H1 (cell line): ENCODE data around the gene RELN. TPM values are rescaled to one million over a fixed set of nuclear protein-coding genes. Genes with fewer than 3 reads are reported as not detected.

Source experiments
- CTCF ChIA-PET: fragments of 300-600 bp; sonication (Branson Sonifier 250); formaldehyde crosslinking; loops from one replicate; lab custom pipeline; 2021; ENCODE audit not compliant: partially characterized antibody; lab: Charles Lee
- POLR2A ChIA-PET: fragments of 300-600 bp; sonication (Branson Sonifier 250); formaldehyde crosslinking; loops from one replicate; lab custom pipeline; 2021; ENCODE audit warnings: inconsistent platforms; ENCODE audit not compliant: partially characterized antibody; lab: Charles Lee
- DNase-seq, 2 experiments: peaks; one replicate each; pipeline versions ENCODE4 v3.0.0 to v3.0.0-alpha.2; 2010 to 2022; ENCODE audit warnings: low spot score in 2 of 2, low read depth in 1 of 2, mixed read lengths in 1 of 2
- FAIRE-seq: peaks from 2 replicates; lab custom pipeline; 2011; peaks lifted over from hg19 to GRCh38; lab: Jason Lieb, UNC
- H2AFZ ChIP-seq: 2 replicates; pipeline ENCODE4 v1.8.1; 2012; ENCODE audit warnings: low read length, inconsistent platforms
- H2AK5ac ChIP-seq: 2 replicates; pipeline ENCODE4 v1.6.1; 2013; ENCODE audit warnings: low read depth, low read length
- H2BK120ac ChIP-seq: replicated peaks from 2 replicates; pipeline ENCODE3; 2013; ENCODE audit warnings: low read depth, low read length, inconsistent platforms
- H2BK12ac ChIP-seq: 2 replicates; pipeline ENCODE4 v1.6.1; 2013; ENCODE audit warnings: low read depth, low read length
- H2BK15ac ChIP-seq: 2 replicates; pipeline ENCODE4 v1.6.1; 2013; ENCODE audit warnings: low read length
- H2BK20ac ChIP-seq: 2 replicates; pipeline ENCODE4 v1.6.1; 2013; ENCODE audit warnings: low read length
- H2BK5ac ChIP-seq: 2 replicates; pipeline ENCODE4 v1.6.1; 2013; ENCODE audit warnings: low read depth, low read length
- H3K14ac ChIP-seq: 2 replicates; pipeline ENCODE4 v1.6.1; 2013; ENCODE audit warnings: inconsistent platforms; ENCODE audit not compliant: insufficient read length
- H3K18ac ChIP-seq: 2 replicates; pipeline ENCODE4 v1.6.1; 2013; ENCODE audit warnings: low read length; ENCODE audit errors: extremely low read depth
- H3K23ac ChIP-seq: 2 replicates; pipeline ENCODE4 v1.6.1; 2013; ENCODE audit warnings: inconsistent platforms; ENCODE audit not compliant: insufficient read length
- H3K23me2 ChIP-seq: 2 replicates; pipeline ENCODE4 v1.6.1; 2013; ENCODE audit warnings: low read depth, low read length
- H3K27ac ChIP-seq: 2 replicates; pipeline ENCODE4 v1.6.1; 2011; ENCODE audit warnings: low read depth, low read length, inconsistent platforms
- H3K27me3 ChIP-seq, 4 experiments: replicated peaks in 1 of 4; 1 replicate in 1 of 4; 2 replicates in 3 of 4; pipeline versions ENCODE4 v1.6.1 to v1.8.1; 2011 to 2013; ENCODE audit warnings: low read length in 3 of 4, mild to moderate bottlenecking in 3 of 4, inconsistent platforms in 2 of 4, mixed read lengths in 2 of 4, moderate library complexity in 1 of 4; ENCODE audit not compliant: control insufficient read depth in 3 of 4, insufficient read depth in 3 of 4; ENCODE audit errors: extremely low read depth in 1 of 4
- H3K36me3 ChIP-seq, 4 experiments: 2 replicates each; pipeline versions ENCODE4 v1.6.1 to v1.8.1; 2011 to 2013; ENCODE audit warnings: mild to moderate bottlenecking in 4 of 4, low read length in 3 of 4, moderate library complexity in 2 of 4, control low read depth in 1 of 4, inconsistent platforms in 1 of 4; ENCODE audit not compliant: insufficient read depth in 4 of 4, control insufficient read depth in 2 of 4
- H3K4ac ChIP-seq: replicated peaks from 2 replicates; pipeline ENCODE3; 2013; ENCODE audit warnings: low read length, low read depth, mixed read lengths, inconsistent platforms; ENCODE audit not compliant: insufficient read length
- H3K4me1 ChIP-seq, 4 experiments: replicated peaks in 1 of 4; 1 replicate in 1 of 4; 2 replicates in 3 of 4; pipeline versions ENCODE4 v1.6.1 to v1.8.1; 2011 to 2013; ENCODE audit warnings: low read length in 3 of 4, inconsistent platforms in 2 of 4, mixed read lengths in 1 of 4; ENCODE audit not compliant: insufficient read depth in 4 of 4, control insufficient read depth in 3 of 4
- H3K4me2 ChIP-seq, 2 experiments: 2 replicates each; pipeline versions ENCODE4 v1.6.1 to v1.8.1; 2011 to 2013; ENCODE audit warnings: low read depth in 2 of 2, low read length in 2 of 2, control low read depth in 1 of 2, inconsistent platforms in 1 of 2, mild to moderate bottlenecking in 1 of 2; ENCODE audit not compliant: insufficient read depth in 1 of 2
- H3K4me3 ChIP-seq, 4 experiments: fragments of 200-600, 300-600 bp in 1 of 4; sonication (generic), shearing (Covaris generic), sonication (Bioruptor Twin) in 1 of 4; 2 replicates each; pipeline versions ENCODE4 v1.5.1 to v1.8.1; 2011 to 2016; ENCODE audit warnings: low read length in 4 of 4, low read depth in 3 of 4, control low read depth in 2 of 4, inconsistent platforms in 2 of 4, mild to moderate bottlenecking in 2 of 4, mixed read lengths in 1 of 4, moderate library complexity in 1 of 4; ENCODE audit not compliant: insufficient read depth in 2 of 4; ENCODE audit errors: extremely low read depth in 1 of 4
- H3K56ac ChIP-seq: replicated peaks from 2 replicates; pipeline ENCODE3; 2013; ENCODE audit warnings: low read depth, mild to moderate bottlenecking, mixed read lengths, low read length, inconsistent platforms; ENCODE audit not compliant: insufficient read length
- H3K79me1 ChIP-seq: 2 replicates; pipeline ENCODE4 v1.6.1; 2013; ENCODE audit warnings: low read depth, low read length, control low read depth
- H3K79me2 ChIP-seq, 2 experiments: 2 replicates each; pipeline versions ENCODE4 v1.6.1 to v1.8.1; 2012 to 2013; ENCODE audit warnings: low read length in 2 of 2, mild to moderate bottlenecking in 2 of 2, inconsistent platforms in 1 of 2; ENCODE audit not compliant: insufficient read depth in 2 of 2, control insufficient read depth in 1 of 2
- H3K9ac ChIP-seq, 4 experiments: replicated peaks in 1 of 4; 1 replicate in 1 of 4; 2 replicates in 3 of 4; pipeline versions ENCODE4 v1.6.1 to v1.8.1; 2011 to 2013; ENCODE audit warnings: low read depth in 3 of 4, low read length in 3 of 4, control low read depth in 2 of 4, mild to moderate bottlenecking in 2 of 4, moderate library complexity in 2 of 4, inconsistent platforms in 1 of 4; ENCODE audit errors: extremely low read depth in 1 of 4
- H3K9me3 ChIP-seq, 2 experiments: 2 replicates each; pipeline versions ENCODE4 v1.6.1 to v1.8.1; 2012 to 2013; ENCODE audit warnings: mild to moderate bottlenecking in 2 of 2, moderate library complexity in 2 of 2, control low read depth in 1 of 2, inconsistent platforms in 1 of 2, low read depth in 1 of 2, low read length in 1 of 2, mixed read lengths in 1 of 2; ENCODE audit not compliant: insufficient read depth in 2 of 2
- H4K20me1 ChIP-seq, 2 experiments: replicated peaks in 1 of 2; 2 replicates each; pipeline versions ENCODE3 to v1.8.1; 2011 to 2013; ENCODE audit warnings: inconsistent platforms in 2 of 2, low read length in 2 of 2, mild to moderate bottlenecking in 1 of 2; ENCODE audit not compliant: insufficient read depth in 2 of 2, control insufficient read depth in 1 of 2
- H4K5ac ChIP-seq: 2 replicates; pipeline ENCODE4 v1.6.1; 2013; ENCODE audit warnings: low read length, low read depth, mixed read lengths, inconsistent platforms; ENCODE audit not compliant: insufficient read length
- H4K8ac ChIP-seq: 2 replicates; pipeline ENCODE4 v1.8.0; 2013; ENCODE audit warnings: mild to moderate bottlenecking, moderate library complexity, low read length, inconsistent platforms; ENCODE audit not compliant: insufficient read depth; ENCODE audit errors: extremely low read depth
- H4K91ac ChIP-seq: replicated peaks from 2 replicates; pipeline ENCODE3; 2013; ENCODE audit warnings: low read length, mixed read lengths, inconsistent platforms; ENCODE audit not compliant: insufficient read length
- ATF2 ChIP-seq: IDR thresholded peaks from 2 replicates; pipeline ENCODE4 v1.6.1; 2012; ENCODE audit warnings: low read length, inconsistent platforms
- BRCA1 ChIP-seq: IDR thresholded peaks from 2 replicates; pipeline ENCODE4 v1.6.1; 2012; ENCODE audit warnings: low read depth, low read length, improper control_type of control experiment
- CEBPB ChIP-seq: IDR thresholded peaks from 2 replicates; pipeline ENCODE4 v1.6.1; 2012; ENCODE audit warnings: low read depth, low read length
- CHD2 ChIP-seq: IDR thresholded peaks from 2 replicates; pipeline ENCODE4 v1.6.1; 2012; ENCODE audit warnings: low read length, improper control_type of control experiment
- HDAC2 ChIP-seq, 2 experiments: fragments of 300-600 bp in 1 of 2; sonication (generic) in 1 of 2; IDR thresholded peaks; 2 replicates each; pipeline ENCODE4 v1.6.1; 2011 to 2012; ENCODE audit warnings: low read depth in 2 of 2, low read length in 2 of 2, mild to moderate bottlenecking in 2 of 2, moderate library complexity in 2 of 2, borderline replicate concordance in 1 of 2, inconsistent platforms in 1 of 2
- JUND ChIP-seq: IDR thresholded peaks from 2 replicates; pipeline ENCODE4 v1.6.1; 2011; ENCODE audit warnings: mild to moderate bottlenecking, improper control_type of control experiment, low read length
- SUZ12 ChIP-seq: fragments of 200-600 bp; sonication (generic); IDR thresholded peaks from 2 replicates; pipeline ENCODE4 v1.6.1; 2012; ENCODE audit warnings: mild to moderate bottlenecking, inconsistent platforms, low read length, moderate library complexity, mixed read lengths
- YY1 ChIP-seq: IDR thresholded peaks from 2 replicates; pipeline ENCODE4 v1.6.1; 2011; ENCODE audit warnings: low read depth, mild to moderate bottlenecking, low read length
- ZNF274 ChIP-seq: IDR thresholded peaks from 2 replicates; pipeline ENCODE4 v1.7.0; 2012; ENCODE audit warnings: low read length, borderline replicate concordance; ENCODE audit errors: extremely low read depth
- WGBS, 2 experiments: shearing (Covaris generic) in 1 of 2; methylation state at CpG; one replicate each; pipeline versions ENCODE4 v1.1.6 to v1.1.7; 2013 to 2015; ENCODE audit warnings: low lambda C conversion rate in 2 of 2, mixed read lengths in 2 of 2, inconsistent platforms in 1 of 2, low coverage in 1 of 2, missing lambda C conversion rate in 1 of 2; ENCODE audit not compliant: insufficient replicate concordance in 2 of 2, insufficient coverage in 1 of 2, insufficient read length in 1 of 2; ENCODE audit errors: extremely low coverage in 1 of 2, missing lambda C conversion rate in 1 of 2; 5-methylcytosine and 5-hydroxymethylcytosine counted together
- polyA plus RNA-seq, 7 experiments: library from polyadenylated mRNA; depleted of rRNA in 3 of 7; stranded (reverse) in 5 of 7; unstranded in 2 of 7; fragments of >200 nt in 5 of 7; fragments of 200-250 nt in 2 of 7; gene quantifications; 1 replicate in 5 of 7; 2 replicates in 1 of 7; 4 replicates in 1 of 7; pipeline versions ENCODE4 v1.2.1 to v1.2.3, GENCODE V29; 2011 to 2013; ENCODE audit warnings: missing spikeins in 2 of 7, mixed read lengths in 2 of 7
- total RNA-seq: library from RNA; stranded (reverse); fragmentation: NEBNext Ultra II Directional; extraction: Animal tissue kit (Norgen Biotek cat#: 25700); gene quantifications from 2 replicates; pipeline ENCODE4 v1.2.1, GENCODE V29; 2021

The RELN gene
- total and polyA plus RNA-seq, 2 of the 8 experiments (the other 6 are each of a cell fraction or from before 2014, with no cell fraction given), result 0.03 to 0.07 TPM

- no peak overlapping the region for H3K18ac ChIP-seq
- DNase-seq (no peak), FAIRE-seq (no peak)
- H3K79me1 ChIP-seq, result no peaks in the 10 kb centered on the region
- ChIA-PET POLR2A (no interaction called here), CTCF (interaction anchor here (0.7 kb wide), 1 partner anchor 304 kb away, joined by 3 read pairs; no protein-coding TSS in a partner anchor)
- no peak overlapping the region for H2AFZ ChIP-seq
- H3K9me3 ChIP-seq, result no peaks in the 10 kb centered on the region
- H3K36me3 ChIP-seq, result no peaks in the 10 kb centered on the region
- no peaks in the 10 kb centered on the region for H3K79me2 ChIP-seq
- no peak overlapping the region for H2BK5ac ChIP-seq
- no peak overlapping the region for H3K4me3 ChIP-seq
- no peaks in the 10 kb centered on the region for H3K4me1 ChIP-seq
- H4K8ac ChIP-seq, result no peak overlapping the region
- TF ChIP-seq BRCA1 (no peak), ATF2 (no peak), CEBPB (no peak), CHD2 (no peak), YY1 (no peak), JUND (no peak), ZNF274 (no peak), HDAC2 (IDR thresholded peaks at IDR 0.05; ENCODE audit: borderline replicate concordance in 1 of 2, low read depth in 2 of 2, low read length in 2 of 2) (no peak), SUZ12 (no peak)
- H2BK20ac ChIP-seq, result no peak overlapping the region
- no peaks in the 10 kb centered on the region for H3K23me2 ChIP-seq
- no peak overlapping the region for H2BK120ac ChIP-seq
- no peaks in the 10 kb centered on the region for H3K27me3 ChIP-seq
- no peaks in the 10 kb centered on the region for H4K20me1 ChIP-seq
- no peak overlapping the region for H3K14ac ChIP-seq
- no peak overlapping the region for H2BK15ac ChIP-seq
- no peak overlapping the region for H3K4me2 ChIP-seq
- H3K23ac ChIP-seq, result no peak overlapping the region
- no peak overlapping the region for H3K9ac ChIP-seq
- no peak overlapping the region for H2AK5ac ChIP-seq
- H4K5ac ChIP-seq, result no peak overlapping the region
- no peak overlapping the region for H4K91ac ChIP-seq
- H3K27ac ChIP-seq, result no peak overlapping the region
- H3K56ac ChIP-seq, result no peak overlapping the region
- 89% methylated on average over 11 of the region's 11 CpGs; no CpG with 5 or more reads in 1 of the 2 experiments for WGBS, 2 experiments
- no peak overlapping the region for H3K4ac ChIP-seq
- H2BK12ac ChIP-seq, result no peak overlapping the region
Measured at GRCh38 chr7:103538964-103539709, 450.3 kb downstream of the RELN start.
